HG03460 (cell line): Measurements from ENCODE around the gene BCLAF1.

ENCODE experiments used
- ATAC-seq: cut with Tn5 transposase; IDR thresholded peaks from one replicate; pipeline ENCODE4 v1.9.1; 2021; ENCODE audit not compliant: unreplicated experiment

The BCLAF1 gene

GRCh38 chr6:136209496-136209895 is 80.2 kb downstream of the BCLAF1 start:
- no peak for ATAC-seq

GRCh38 chr6:136208783-136209182 is 80.9 kb downstream of the BCLAF1 start:
- no peak for ATAC-seq
